HepG2 (cell line): ENCODE measurements around the gene SLC43A3. TPM values are rescaled to one million over a fixed set of nuclear protein-coding genes. Genes with fewer than 3 reads are reported as not detected.

Experiments
- ATAC-seq: fragments of 200-7000 bp; cut with Tn5 transposase; 3 replicates; pipeline ENCODE4 v1.9.1; 2020; ENCODE audit warnings: mild to moderate bottlenecking, moderate library complexity
- BruUV-seq: library from RNA; stranded (reverse); fragments of 400-500 nt; replicated peaks from 2 replicates; lab custom pipeline; 2021; lab: Mats Ljungman, UMichigan
- CTCF ChIA-PET: fragments of 300-600 bp; formaldehyde crosslinking; extraction: SDS; loops from one replicate; lab custom pipeline; 2021; ENCODE audit warnings: low total read pairs, inconsistent platforms, low intra/inter-chr PET ratio; lab: Yijun Ruan, JAX
- POLR2A ChIA-PET: fragments of 350-600 bp; sonication (Branson Sonifier 250); formaldehyde crosslinking; loops from one replicate; lab custom pipeline; 2020; ENCODE audit warnings: antibody characterized with exemption, inconsistent platforms; lab: Yijun Ruan, JAX
- DNase-seq: peaks from one replicate; pipeline ENCODE4 v3.0.0-alpha.2; 2015; ENCODE audit warnings: low spot score
- FAIRE-seq: peaks from 3 replicates; lab custom pipeline; 2011; peaks lifted over from hg19 to GRCh38; lab: Jason Lieb, UNC
- H2AFZ ChIP-seq: one replicate; pipeline ENCODE4 v1.6.1; 2011; ENCODE audit warnings: low read length, inconsistent platforms
- H3K27ac ChIP-seq: fragments of 300-600 bp; 3 replicates; pipeline ENCODE4 v1.8.0; 2011; ENCODE audit warnings: mixed run types, mild to moderate bottlenecking, mixed read lengths, low read length, inconsistent platforms; ENCODE audit not compliant: insufficient read depth; ENCODE audit errors: extremely low read length
- H3K27me3 ChIP-seq, 2 experiments: fragments of 200-600 bp in 1 of 2; 2 replicates in 1 of 2; 3 replicates in 1 of 2; pipeline versions ENCODE4 v1.6.0 to v1.8.0; 2011; ENCODE audit warnings: low read length in 2 of 2, mild to moderate bottlenecking in 2 of 2, moderate library complexity in 2 of 2, inconsistent platforms in 1 of 2; ENCODE audit not compliant: insufficient read depth in 2 of 2, control insufficient read depth in 1 of 2
- H3K36me3 ChIP-seq, 2 experiments: fragments of 200-600 bp in 1 of 2; replicated peaks in 1 of 2; 2 replicates in 1 of 2; 3 replicates in 1 of 2; pipeline versions ENCODE4 v1.5.1 to v1.8.0; 2011; ENCODE audit warnings: low read length in 2 of 2, inconsistent platforms in 1 of 2; ENCODE audit not compliant: insufficient read depth in 2 of 2, control insufficient read depth in 1 of 2
- H3K4me1 ChIP-seq: 2 replicates; pipeline ENCODE4 v1.5.1; 2012; ENCODE audit warnings: low read length, inconsistent platforms; ENCODE audit not compliant: insufficient read depth
- H3K4me2 ChIP-seq: 2 replicates; pipeline ENCODE4 v1.6.0; 2011; ENCODE audit warnings: low read depth, low read length, inconsistent platforms
- H3K4me3 ChIP-seq, 3 experiments: fragments of 200-600 bp in 1 of 3; sonication (generic), shearing (Covaris generic) in 1 of 3; replicated peaks in 1 of 3; 2 replicates each; pipeline ENCODE4 v1.5.1; 2011 to 2016; ENCODE audit warnings: low read length in 3 of 3, inconsistent platforms in 2 of 3, low read depth in 2 of 3, mild to moderate bottlenecking in 2 of 3, control low read depth in 1 of 3, mixed read lengths in 1 of 3; ENCODE audit not compliant: insufficient read depth in 1 of 3
- H3K79me2 ChIP-seq: one replicate; pipeline ENCODE4 v1.6.1; 2011; ENCODE audit warnings: low read length, inconsistent platforms; ENCODE audit not compliant: insufficient read depth
- H3K9ac ChIP-seq: 2 replicates; pipeline ENCODE4 v1.6.0; 2011; ENCODE audit warnings: mild to moderate bottlenecking, low read depth, low read length, inconsistent platforms; ENCODE audit not compliant: insufficient read depth
- H3K9me3 ChIP-seq: 2 replicates; pipeline ENCODE4 v1.5.1; 2012; ENCODE audit warnings: mild to moderate bottlenecking, low read length
- H4K20me1 ChIP-seq: 2 replicates; pipeline ENCODE4 v1.6.0; 2011; ENCODE audit warnings: inconsistent platforms, mild to moderate bottlenecking, low read length, moderate library complexity; ENCODE audit not compliant: insufficient read depth
- AGO2 ChIP-seq: fragments of 200-400 bp; formaldehyde crosslinking; optimal IDR thresholded peaks from 2 replicates; pipeline ENCODE3; 2017; ENCODE audit warnings: mild to moderate bottlenecking, low read depth, low read length, moderate library complexity
- FOXA1 ChIP-seq, 2 experiments: fragments of 450-650 bp in 1 of 2; sonication (generic) in 1 of 2; formaldehyde crosslinking in 1 of 2; IDR thresholded peaks; 2 replicates each; pipeline versions ENCODE4 v1.4.0 to v1.6.1; 2016 to 2020; ENCODE audit warnings: missing genetic modification reagents in 1 of 2
- GABPA ChIP-seq, 2 experiments: IDR thresholded peaks; 2 replicates each; pipeline ENCODE4 v1.6.1; 2011 to 2016; ENCODE audit warnings: low read depth in 2 of 2, low read length in 1 of 2, missing biosample characterization in 1 of 2, missing genetic modification characterization in 1 of 2
- HOXA7 ChIP-seq: sonication (generic); formaldehyde crosslinking; IDR thresholded peaks from 2 replicates; pipeline ENCODE4 v1.8.1; 2022; ENCODE audit warnings: mild to moderate bottlenecking, missing genetic modification reagents, moderate library complexity
- ZBTB33 ChIP-seq: sonication (generic); formaldehyde crosslinking; IDR thresholded peaks from 2 replicates; pipeline ENCODE4 v1.4.0; 2020; ENCODE audit warnings: missing genetic modification reagents
- ZNF530 ChIP-seq: sonication (generic); formaldehyde crosslinking; IDR thresholded peaks from 2 replicates; pipeline ENCODE4 v1.5.0; 2020; ENCODE audit warnings: low read depth, mild to moderate bottlenecking, missing genetic modification reagents
- WGBS: methylation state at CpG from one replicate; pipeline ENCODE4 v1.1.6; 2017; ENCODE audit warnings: low lambda C conversion rate; 5-methylcytosine and 5-hydroxymethylcytosine counted together
- in situ Hi-C: cut with HindIII; loops from 2 replicates; pipeline ENCODE4 v1.10.0; 2017; ENCODE audit warnings: low pct_unique_long_range_greater_than_20kb; ENCODE audit not compliant: extremely low pct_ligation_motif_present
- intact Hi-C: fragments of 100-400 bp; cut with micrococcal nuclease; formaldehyde crosslinking; loops from one replicate; pipeline ENCODE4 v1.10.0; 2022; ENCODE audit not compliant: unreplicated experiment
- polyA plus RNA-seq, 8 experiments: library from polyadenylated mRNA; depleted of rRNA in 3 of 8; stranded (reverse) in 7 of 8; unstranded in 1 of 8; fragments of >200 nt; fragmentation: Illumina TruSeq in 4 of 8; extraction: Trizol in 4 of 8; gene quantifications; 2 replicates each; pipeline versions ENCODE4 v1.2.1 to v1.2.3, GENCODE V29; 2011 to 2016; ENCODE audit warnings: low read depth in 4 of 8, missing spikeins in 1 of 8, mixed read lengths in 1 of 8; ENCODE audit not compliant: insufficient read depth in 1 of 8
- total RNA-seq, 5 experiments: library from RNA; depleted of rRNA; stranded (reverse); fragments of >200 nt; fragmentation: Illumina TruSeq; extraction: Trizol; gene quantifications; 2 replicates each; pipeline ENCODE4 v1.2.3, GENCODE V29; 2016; ENCODE audit warnings: low read depth in 1 of 5

Gene SLC43A3
- total and polyA plus RNA-seq, 2 of the 13 experiments (the other 11 are each of a cell fraction or from before 2014, with no cell fraction given) = 2.6 TPM; not detected in 1

GRCh38 chr11:57474803-57475115, 47.8 kb upstream of the SLC43A3 start (continued):
- TF ChIP-seq ZBTB33 (CRISPR knock-in tag) (0 out of 2 replicates have a peak, but pooled peaks have one; percentile 13), GABPA (IDR thresholded peaks at IDR 0.05; ENCODE audit: low read depth, low read length) (no peak), GABPA (CRISPR knock-in tag; IDR thresholded peaks at IDR 0.05; ENCODE audit: low read depth) (no peak), FOXA1 (IDR thresholded peaks at IDR 0.05) (no peak), FOXA1 (CRISPR knock-in tag; IDR thresholded peaks at IDR 0.05) (no peak), ZNF530 (CRISPR knock-in tag) (no peak)
- TF ChIP-seq, all 625 proteins: peak for 2

GRCh38 chr11:57474017-57474802, 47.3 kb upstream of the SLC43A3 start:
- Histone ChIP-seq H3K4me2 (no peak overlapping the region), H3K9ac (no peak overlapping the region), H3K36me3 (no peaks in the 10 kb centered on the region), H3K79me2 (no peaks in the 10 kb centered on the region), H2AFZ (no peak overlapping the region), H3K4me3 (no peak overlapping the region), H3K9me3 (no peaks in the 10 kb centered on the region), H3K27me3 (no peaks in the 10 kb centered on the region), H3K4me1 (peaks cover 32% of the 10 kb centered on the region), H3K27ac (no peak overlapping the region), H4K20me1 (no peaks in the 10 kb centered on the region)
- TF ChIP-seq AGO2 (peak; percentile 32), HOXA7 (CRISPR knock-in tag) (no peak)
- no TSS peak for BruUV-seq
- FAIRE-seq (no peak), ATAC-seq (peak; percentile 17), DNase-seq (no peak)
- CTCF ChIA-PET = no interaction called here
- POLR2A ChIA-PET = interaction anchor here (0.8 to 1.3 kb wide), 4 partner anchors 19 to 42 kb away, joined by 3 to 6 read pairs (median 3); partner anchors contain the start of gene SLC43A1
- intact Hi-C loops = no loop called here
- 88% methylated on average over 9 of the region's 9 CpGs for WGBS
- in situ Hi-C loops = no loop called here
